ENCODE results near the gene APBB3.
A peak's percentile ranks its signal among the peaks of the same experiment; 100 is the strongest.

APBB3 gene

GRCh38 chr5:140573683-140574082, 9.3 kb upstream of the APBB3 start:
- TF ChIP-seq CTCF (conservative IDR thresholded peaks at IDR 0.05; ENCODE audit: low read depth, low read length): no peak
- no peaks in the 10 kb centered on the region for H3K27me3 ChIP-seq (ENCODE audit: insufficient read depth, low read depth)
- H3K9ac ChIP-seq: no peak overlapping the region
- H3K4me2 ChIP-seq: no peak overlapping the region
- H4K20me1 ChIP-seq (ENCODE audit: insufficient read depth): no peaks in the 10 kb centered on the region
- no peak overlapping the region for H3K4me3 ChIP-seq (IDR thresholded peaks at IDR 0.05; ENCODE audit: insufficient read depth, low read depth, low read length)
- no peak overlapping the region for H2AFZ ChIP-seq (ENCODE audit: low read depth)
- no peaks in the 10 kb centered on the region for H3K79me2 ChIP-seq (ENCODE audit: insufficient read depth, low read depth)
- H3K4me1 ChIP-seq (ENCODE audit: low read depth, poor library complexity, severe bottlenecking): peaks cover 27% of the 10 kb centered on the region
- H3K36me3 ChIP-seq (ENCODE audit: insufficient read depth): no peaks in the 10 kb centered on the region
- no peak overlapping the region for H3K27ac ChIP-seq

GRCh38 chr5:140571105-140571504, 6.7 kb upstream of the APBB3 start:
- peaks cover 10% of the 10 kb centered on the region for H3K79me2 ChIP-seq (ENCODE audit: insufficient read depth, low read depth)
- no peak overlapping the region for H2AFZ ChIP-seq (ENCODE audit: low read depth)
- H3K4me2 ChIP-seq: no peak overlapping the region
- H3K36me3 ChIP-seq (ENCODE audit: insufficient read depth): no peaks in the 10 kb centered on the region
- no peaks in the 10 kb centered on the region for H4K20me1 ChIP-seq (ENCODE audit: insufficient read depth)
- no peak overlapping the region for H3K9ac ChIP-seq
- H3K27me3 ChIP-seq (ENCODE audit: insufficient read depth, low read depth): no peaks in the 10 kb centered on the region
- H3K27ac ChIP-seq: no peak overlapping the region
- TF ChIP-seq CTCF (conservative IDR thresholded peaks at IDR 0.05; ENCODE audit: low read depth, low read length): no peak
- peaks cover 41% of the 10 kb centered on the region for H3K4me1 ChIP-seq (ENCODE audit: low read depth, poor library complexity, severe bottlenecking)
- no peak overlapping the region for H3K4me3 ChIP-seq (IDR thresholded peaks at IDR 0.05; ENCODE audit: insufficient read depth, low read depth, low read length)

- Histone ChIP-seq H3K9ac (no peak overlapping the region), H2AFZ (ENCODE audit: low read depth) (no peak overlapping the region), H3K79me2 (ENCODE audit: insufficient read depth, low read depth) (peaks cover 16% of the 10 kb centered on the region), H3K36me3 (ENCODE audit: insufficient read depth) (no peaks in the 10 kb centered on the region), H3K27me3 (ENCODE audit: insufficient read depth, low read depth) (no peaks in the 10 kb centered on the region), H3K4me3 (IDR thresholded peaks at IDR 0.05; ENCODE audit: insufficient read depth, low read depth, low read length) (no peak overlapping the region), H4K20me1 (ENCODE audit: insufficient read depth) (no peaks in the 10 kb centered on the region), H3K4me2 (no peak overlapping the region; the same call in 1 of the 2 replicates), H3K4me1 (ENCODE audit: low read depth, poor library complexity, severe bottlenecking) (peaks cover 47% of the 10 kb centered on the region), H3K27ac (peak overlapping the region; percentile 85; the same call in 1 of the 2 replicates)
- TF ChIP-seq CTCF (conservative IDR thresholded peaks at IDR 0.05; ENCODE audit: low read depth, low read length): no peak
These were observed 6.1 kb upstream of the APBB3 start for GRCh38 chr5:140570488-140570887.

GRCh38 chr5:140570058-140570457, 5.7 kb upstream of the APBB3 start:
- no peak overlapping the region for H2AFZ ChIP-seq (ENCODE audit: low read depth)
- no peaks in the 10 kb centered on the region for H3K36me3 ChIP-seq (ENCODE audit: insufficient read depth)
- peak overlapping the region; percentile 44; the same call in 1 of the 2 replicates for H3K9ac ChIP-seq
- peaks cover 20% of the 10 kb centered on the region for H3K79me2 ChIP-seq (ENCODE audit: insufficient read depth, low read depth)
- peak overlapping the region; percentile 61 for H3K4me2 ChIP-seq
- no peak overlapping the region for H3K4me3 ChIP-seq (IDR thresholded peaks at IDR 0.05; ENCODE audit: insufficient read depth, low read depth, low read length)
- H3K27me3 ChIP-seq (ENCODE audit: insufficient read depth, low read depth): no peaks in the 10 kb centered on the region
- no peaks in the 10 kb centered on the region for H4K20me1 ChIP-seq (ENCODE audit: insufficient read depth)
- TF ChIP-seq CTCF (conservative IDR thresholded peaks at IDR 0.05; ENCODE audit: low read depth, low read length): no peak
- peaks cover 45% of the 10 kb centered on the region for H3K4me1 ChIP-seq (ENCODE audit: low read depth, poor library complexity, severe bottlenecking)
- peak overlapping the region; percentile 85 for H3K27ac ChIP-seq

Data from KMS-11 (cell line).